Measurements from ENCODE around the gene TPT1.

The TPT1 gene

DNA sequence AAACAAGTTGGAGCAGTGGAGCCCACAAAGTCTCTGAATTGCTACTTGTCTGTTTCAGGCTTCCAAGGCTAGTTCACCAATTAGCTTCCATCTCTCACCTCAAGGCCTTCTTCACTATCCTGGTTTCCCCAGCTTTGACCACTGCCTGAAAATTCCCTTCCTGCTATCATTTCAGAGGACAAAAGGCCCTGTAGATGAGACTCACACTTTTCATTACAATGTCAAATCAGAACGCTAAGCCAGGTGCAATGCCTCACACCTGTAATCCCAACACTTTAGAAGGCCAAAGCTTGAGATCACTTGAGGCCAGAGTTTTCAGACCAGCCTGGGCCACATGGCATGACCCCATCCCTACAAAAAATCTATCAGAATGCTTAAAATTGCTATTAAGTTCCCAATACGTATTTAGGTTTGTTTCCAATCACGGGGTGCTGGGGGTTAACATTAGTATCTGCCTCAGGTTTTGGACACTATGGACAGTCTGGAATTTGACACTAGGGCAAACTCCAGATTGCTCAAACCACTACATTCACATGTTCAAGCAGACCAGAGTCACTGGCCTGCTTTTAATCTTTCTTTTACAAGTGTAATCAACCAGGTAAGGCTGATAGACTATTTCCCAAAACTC is 5.5 kb downstream of the TPT1 start:
- DNase-seq (no peak), ATAC-seq (replicated peaks) (no peak)
- peak overlapping the region in 1 of 2 donors; percentile 7 for H3K4me3 Mint-ChIP-seq
- H3K9me3 Mint-ChIP-seq = no peaks in the 10 kb centered on the region
- H3K27ac Mint-ChIP-seq = peak overlapping the region; percentile 83
- peaks cover 44 to 65% of the 10 kb centered on the region in 2 donors for H3K36me3 Mint-ChIP-seq
- no peaks in the 10 kb centered on the region for H3K27me3 Mint-ChIP-seq
- H3K4me1 Mint-ChIP-seq = peaks cover 44 to 79% of the 10 kb centered on the region in 2 donors

DNA sequence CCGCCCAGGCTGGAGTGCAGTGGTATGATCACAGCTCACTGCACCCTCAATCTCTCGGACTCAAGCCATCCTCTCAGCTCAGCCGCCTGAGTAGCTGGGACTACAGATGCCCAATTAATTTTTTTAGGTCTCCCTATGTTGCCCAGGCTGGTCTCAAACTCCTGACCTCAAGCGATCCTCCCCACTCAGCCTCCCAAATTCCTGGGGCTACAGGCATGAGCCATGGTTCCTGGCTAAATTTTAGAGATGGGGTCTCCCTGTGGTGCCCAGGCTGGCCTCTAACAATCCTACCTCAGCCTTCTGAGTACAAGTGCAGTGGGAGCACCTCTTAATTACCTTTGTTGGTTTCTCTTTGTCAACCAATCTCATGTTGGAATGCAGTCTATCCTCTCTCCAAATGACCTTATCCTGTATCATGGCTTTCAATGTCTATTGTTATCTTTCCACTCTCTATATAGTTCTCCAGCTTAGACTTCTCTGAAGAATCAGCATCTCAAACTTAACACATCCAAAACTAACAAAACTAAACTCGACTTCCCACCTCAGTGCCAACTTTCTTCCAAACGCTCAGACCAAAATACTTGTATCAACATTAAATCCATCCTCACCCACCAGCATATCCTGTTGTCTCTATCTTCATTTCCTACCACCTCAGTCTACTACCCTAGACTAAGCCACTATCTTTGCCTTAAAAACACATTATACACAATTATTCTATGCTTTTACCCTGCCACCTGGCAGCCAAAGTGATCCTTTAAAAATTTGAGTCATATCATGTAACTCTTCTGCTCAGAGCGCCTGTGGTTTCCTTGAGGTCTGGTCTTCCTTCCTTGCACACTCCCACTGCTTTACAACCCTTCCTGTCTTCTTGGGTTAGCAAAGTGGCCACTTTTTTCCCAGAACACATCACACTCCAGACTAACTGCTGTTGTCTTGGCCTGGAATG is 6.7 kb downstream of the TPT1 start:
- Mint-ChIP-seq H3K4me3 (no peak overlapping the region), H3K36me3 (peaks cover 37 to 56% of the 10 kb centered on the region in 2 donors), H3K9me3 (no peaks in the 10 kb centered on the region), H3K27ac (peak overlapping the region; percentile 52), H3K27me3 (no peaks in the 10 kb centered on the region), H3K4me1 (peaks cover 46 to 86% of the 10 kb centered on the region in 2 donors)
- ATAC-seq (replicated peaks) (peak; percentile 10 to 31), DNase-seq (no peak)

- H3K36me3 Mint-ChIP-seq = peaks cover 30 to 49% of the 10 kb centered on the region in 2 donors
- H3K4me3 Mint-ChIP-seq = no peak overlapping the region
- H3K27ac Mint-ChIP-seq = peak overlapping the region; percentile 52
- no peak for DNase-seq
- ATAC-seq (replicated peaks) = peak; percentile 14 to 29
- H3K4me1 Mint-ChIP-seq = peaks cover 40 to 80% of the 10 kb centered on the region in 2 donors
- H3K9me3 Mint-ChIP-seq = no peaks in the 10 kb centered on the region
- no peaks in the 10 kb centered on the region for H3K27me3 Mint-ChIP-seq
Measured at GRCh38 chr13:45333251-45333976, 7.6 kb downstream of the TPT1 start.

DNA sequence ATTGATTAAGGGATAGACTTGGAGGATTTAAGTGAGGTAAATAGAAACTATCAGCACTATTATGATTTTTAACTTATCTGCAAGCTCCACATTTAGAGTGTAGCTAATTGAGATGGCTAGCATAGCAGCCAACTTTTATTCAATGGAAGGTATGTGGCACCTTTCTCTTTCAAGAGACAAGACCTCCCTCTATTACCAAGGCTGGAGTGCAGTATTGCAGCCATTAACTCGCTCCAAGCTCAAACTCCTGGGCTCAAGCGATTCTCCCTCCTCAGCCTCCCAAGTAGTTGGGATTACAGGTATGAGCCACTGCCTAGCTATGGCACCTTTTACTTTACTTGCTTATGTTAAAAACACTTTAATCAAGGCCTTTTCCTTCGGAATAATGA is 8.2 kb downstream of the TPT1 start:
- Mint-ChIP-seq H3K27me3 (no peaks in the 10 kb centered on the region), H3K4me1 (peaks cover 39 to 76% of the 10 kb centered on the region in 2 donors), H3K4me3 (no peak overlapping the region), H3K9me3 (no peaks in the 10 kb centered on the region), H3K27ac (no peak overlapping the region), H3K36me3 (peaks cover 30 to 44% of the 10 kb centered on the region in 2 donors)
- DNase-seq (no peak), ATAC-seq (replicated peaks) (no peak)

DNA sequence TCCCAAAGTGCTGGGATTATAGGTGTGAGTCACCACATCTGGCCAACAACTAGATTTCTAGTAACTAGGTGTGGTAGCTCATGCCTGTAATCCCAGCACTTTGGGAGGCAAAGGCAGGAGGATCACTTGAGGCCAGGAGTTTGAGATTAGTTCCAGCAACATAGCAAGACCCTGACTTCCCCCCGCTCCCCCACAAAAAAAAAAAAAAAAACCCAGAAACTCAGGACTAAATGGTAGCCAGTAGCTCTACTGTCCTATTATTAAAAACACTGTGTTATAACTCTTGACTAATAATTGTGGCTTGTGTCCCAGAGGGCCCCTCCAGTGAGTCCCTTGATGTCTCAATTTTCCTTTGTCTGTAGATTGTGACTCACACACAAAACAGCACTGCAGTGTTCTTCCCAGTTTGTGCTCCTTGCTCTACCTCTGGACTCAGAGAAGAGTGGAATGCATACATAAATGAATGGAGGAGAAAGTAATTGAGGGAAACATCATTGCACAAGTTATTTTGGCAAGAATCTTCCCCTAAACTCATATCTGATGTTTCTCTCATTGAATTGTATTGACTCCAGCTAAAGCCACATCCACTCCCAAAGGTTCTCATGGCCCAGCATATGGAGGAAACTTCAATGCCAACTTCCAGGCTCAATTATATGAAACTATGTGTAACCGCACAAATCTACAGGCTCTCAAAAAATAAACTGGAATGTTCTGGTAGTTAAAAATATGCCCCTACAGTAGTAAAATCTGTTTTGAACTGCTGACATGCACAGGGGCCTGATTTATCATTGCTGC is 8.8 kb downstream of the TPT1 start:
- Mint-ChIP-seq H3K27me3 (no peaks in the 10 kb centered on the region), H3K4me3 (no peak overlapping the region), H3K4me1 (peaks cover 42 to 77% of the 10 kb centered on the region in 2 donors), H3K9me3 (no peaks in the 10 kb centered on the region), H3K27ac (peak overlapping the region; percentile 60), H3K36me3 (peaks cover 29 to 39% of the 10 kb centered on the region in 2 donors)
- ATAC-seq (replicated peaks) (no peak), DNase-seq (no peak)

- Mint-ChIP-seq H3K27me3 (no peaks in the 10 kb centered on the region), H3K36me3 (peaks cover 24 to 34% of the 10 kb centered on the region in 2 donors), H3K4me1 (peaks cover 40 to 72% of the 10 kb centered on the region in 2 donors), H3K9me3 (no peaks in the 10 kb centered on the region), H3K27ac (no peak overlapping the region), H3K4me3 (no peak overlapping the region)
- DNase-seq (no peak), ATAC-seq (replicated peaks) (no peak)
Measured at GRCh38 chr13:45331692-45332035, 9.3 kb downstream of the TPT1 start.

- DNase-seq (no peak), ATAC-seq (replicated peaks) (no peak)
- H3K4me3 Mint-ChIP-seq = no peak overlapping the region
- H3K36me3 Mint-ChIP-seq = peaks cover 19 to 29% of the 10 kb centered on the region in 2 donors
- H3K27me3 Mint-ChIP-seq = no peaks in the 10 kb centered on the region
- peaks cover 35 to 67% of the 10 kb centered on the region in 2 donors for H3K4me1 Mint-ChIP-seq
- peak overlapping the region; percentile 27 for H3K27ac Mint-ChIP-seq
- H3K9me3 Mint-ChIP-seq = no peaks in the 10 kb centered on the region
Measured at GRCh38 chr13:45331123-45331619, 9.8 kb downstream of the TPT1 start.

DNA sequence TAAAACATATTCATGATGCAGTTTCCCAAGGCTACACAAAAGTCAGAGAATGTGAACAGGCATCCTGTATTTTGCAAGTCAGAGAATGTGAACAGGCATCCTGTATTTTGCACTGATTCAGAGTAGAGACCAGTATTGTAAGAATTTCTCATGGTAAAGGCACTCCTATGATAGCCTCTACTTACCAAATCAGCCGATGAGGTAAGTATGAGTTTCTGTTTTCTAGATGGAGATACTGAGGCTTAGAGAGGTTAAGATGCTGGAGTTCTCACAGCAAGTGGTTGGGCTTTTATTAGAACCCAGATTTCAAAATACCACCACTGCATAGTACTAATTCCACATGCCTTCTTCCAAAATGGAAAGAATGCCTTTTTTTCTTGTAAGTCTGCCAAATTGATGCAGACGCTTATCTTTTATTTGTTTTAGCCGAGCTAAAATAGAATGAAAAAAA is 12.3 kb downstream of the TPT1 start:
- H3K27ac Mint-ChIP-seq = no peak overlapping the region
- DNase-seq (no peak), ATAC-seq (replicated peaks) (no peak)
- no peaks in the 10 kb centered on the region for H3K27me3 Mint-ChIP-seq
- peaks cover 0 to 8% of the 10 kb centered on the region in 2 donors for H3K36me3 Mint-ChIP-seq
- no peak overlapping the region for H3K4me3 Mint-ChIP-seq
- peaks cover 17 to 42% of the 10 kb centered on the region in 2 donors for H3K4me1 Mint-ChIP-seq
- H3K9me3 Mint-ChIP-seq = no peaks in the 10 kb centered on the region

GRCh38 chr13:45327253-45327955 is 13.6 kb downstream of the TPT1 start:
- Mint-ChIP-seq H3K9me3 (no peaks in the 10 kb centered on the region), H3K27ac (peak overlapping the region; percentile 33), H3K4me1 (peaks cover 12 to 33% of the 10 kb centered on the region in 2 donors), H3K27me3 (no peaks in the 10 kb centered on the region), H3K36me3 (peaks cover 0 to 3% of the 10 kb centered on the region in 2 donors), H3K4me3 (no peak overlapping the region)
- peak in 1 of 2 donors; percentile 7 for ATAC-seq (replicated peaks)
- DNase-seq = no peak

DNA sequence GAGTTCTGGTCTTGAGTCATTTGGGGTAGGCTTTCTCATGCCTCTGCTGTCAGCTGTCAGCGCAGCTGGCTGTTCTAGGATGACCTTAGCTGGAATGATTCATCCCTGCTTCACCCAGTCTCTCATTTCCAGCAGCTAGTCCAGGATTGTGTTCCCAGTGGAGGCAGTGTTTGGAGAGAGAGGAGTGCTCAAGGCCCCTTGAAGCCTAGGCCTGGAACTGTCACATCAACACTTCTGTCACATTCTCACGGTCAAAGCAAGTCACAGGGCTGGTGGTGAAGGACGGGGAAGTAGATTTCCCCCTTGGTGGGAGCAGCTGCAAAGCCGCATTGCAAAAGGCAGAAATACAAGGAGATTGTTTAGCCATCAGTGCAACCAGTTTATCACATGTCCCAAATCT is 15.2 kb downstream of the TPT1 start:
- no peak overlapping the region for H3K4me3 Mint-ChIP-seq
- peaks cover 10 to 25% of the 10 kb centered on the region in 2 donors for H3K4me1 Mint-ChIP-seq
- no peak overlapping the region for H3K27ac Mint-ChIP-seq
- DNase-seq = no peak
- H3K36me3 Mint-ChIP-seq = no peaks in the 10 kb centered on the region
- no peak for ATAC-seq (replicated peaks)
- H3K27me3 Mint-ChIP-seq = no peaks in the 10 kb centered on the region
- H3K9me3 Mint-ChIP-seq = no peaks in the 10 kb centered on the region

GRCh38 chr13:45320876-45321629 is 19.9 kb downstream of the TPT1 start:
- H3K4me3 Mint-ChIP-seq = no peak overlapping the region
- DNase-seq (no peak), ATAC-seq (replicated peaks) (no peak)
- H3K9me3 Mint-ChIP-seq = no peaks in the 10 kb centered on the region
- no peaks in the 10 kb centered on the region for H3K27me3 Mint-ChIP-seq
- no peak overlapping the region for H3K27ac Mint-ChIP-seq
- no peaks in the 10 kb centered on the region for H3K36me3 Mint-ChIP-seq
- H3K4me1 Mint-ChIP-seq = peaks cover 3 to 6% of the 10 kb centered on the region in 2 donors

DNA sequence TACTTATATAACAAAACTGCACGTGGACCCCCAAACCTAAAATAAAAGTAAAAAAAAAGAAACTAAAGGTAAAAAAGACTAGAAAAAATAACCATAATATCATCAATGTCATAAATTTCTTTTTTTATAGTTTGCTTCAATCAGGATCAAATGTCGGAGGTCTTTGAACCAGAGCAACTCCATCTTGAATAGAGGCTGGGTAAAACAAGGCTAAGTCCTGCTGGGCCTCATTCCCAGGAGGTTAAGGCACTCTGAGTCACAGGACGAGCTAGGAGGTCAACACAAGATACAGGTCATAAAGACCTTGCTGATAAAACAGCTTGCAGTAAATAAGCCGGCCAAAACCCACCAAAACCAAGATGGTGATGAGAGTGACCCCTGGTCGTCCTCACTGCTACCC is 24.0 kb downstream of the TPT1 start:
- no peak for ATAC-seq (replicated peaks)
- Mint-ChIP-seq H3K4me1 (peaks cover 3 to 6% of the 10 kb centered on the region in 2 donors), H3K27me3 (peaks cover 0 to 5% of the 10 kb centered on the region in 2 donors), H3K4me3 (no peak overlapping the region), H3K9me3 (no peaks in the 10 kb centered on the region), H3K27ac (no peak overlapping the region), H3K36me3 (no peaks in the 10 kb centered on the region)
- DNase-seq = no peak

All from stimulated activated naive B cell treated with anti-CD40 and anti-IgM and Interleukin-4, amounts not matched to agents 10 μg/mL and 1 μg/mL and 100 μg/mL, for 72 hours (primary cell).